ENCODE measurements around the gene ZNF789.

GRCh38 chr7:99535667-99536066, 63.0 kb downstream of the ZNF789 start:
- TF ChIP-seq ZNF843 (tag by site-specific recombination; IDR thresholded peaks at IDR 0.05), result no peak
- TF ChIP-seq ZNF121 (tag by site-specific recombination; IDR thresholded peaks at IDR 0.05), result no peak; the same call in none of the 2 replicates
- no peak for TF ChIP-seq CTCF (tag by site-specific recombination; IDR thresholded peaks at IDR 0.05)
- TF ChIP-seq ZNF707 (tag by site-specific recombination; IDR thresholded peaks at IDR 0.05), result no peak
- TF ChIP-seq ZNF639 (tag by site-specific recombination; IDR thresholded peaks at IDR 0.05), result no peak
- TF ChIP-seq ZNF660 (tag by site-specific recombination; IDR thresholded peaks at IDR 0.05), result no peak
- TF ChIP-seq TRIM28 (IDR thresholded peaks at IDR 0.05; ENCODE audit: borderline replicate concordance, low read length), result no peak
- TF ChIP-seq ZNF274 (IDR thresholded peaks at IDR 0.05; ENCODE audit: low read length), result no peak
- no peak for TF ChIP-seq ZNF274 (tag by site-specific recombination; IDR thresholded peaks at IDR 0.05; ENCODE audit: borderline replicate concordance)
- TF ChIP-seq ZNF580 (tag by site-specific recombination; IDR thresholded peaks at IDR 0.05), result no peak
- no peak for TF ChIP-seq ZNF140 (tag by site-specific recombination; IDR thresholded peaks at IDR 0.05)
- TF ChIP-seq ZSCAN4 (tag by site-specific recombination; IDR thresholded peaks at IDR 0.05), result no peak
- no peak for TF ChIP-seq ZNF24 (tag by site-specific recombination; IDR thresholded peaks at IDR 0.05)

All from HEK293 (cell line).